ENCODE results near the gene RBBP6.
A peak's percentile ranks its signal among the peaks of the same experiment; 100 is the strongest.
"Not testable (repeated sequence)": the region's sequence is repeated elsewhere in the genome, so short reads cannot be mapped to it uniquely, and the experiment has no call there.

Gene RBBP6

GRCh38 chr16:24539295-24539849 is at the start of gene RBBP6:
TSS of gene RBBP6 (plus strand) at chr16:24539566. CDS start at chr16:24540627, 1,061 bp downstream.
- DNase-seq, result peak; percentile 36 to 98 (median 92)

- no peak for DNase-seq
These were observed 48.5 kb upstream of the RBBP6 start for GRCh38 chr16:24490866-24491265.

GRCh38 chr16:24491731-24492130 is 47.6 kb upstream of the RBBP6 start:
- no peak for DNase-seq

GRCh38 chr16:24493821-24494220 is 45.5 kb upstream of the RBBP6 start:
- peak in 27 of 56 donors; percentile 1 to 71 (median 33) for DNase-seq

GRCh38 chr16:24495207-24495606 is 44.2 kb upstream of the RBBP6 start:
- DNase-seq, result not testable (repeated sequence)

- peak in 2 of 56 donors; percentile 0 to 2 for DNase-seq
These were observed 41.9 kb upstream of the RBBP6 start for GRCh38 chr16:24497440-24497839.

GRCh38 chr16:24499193-24499814 is 40.1 kb upstream of the RBBP6 start:
- DNase-seq, result peak in 38 of 56 donors; percentile 2 to 78 (median 30)

GRCh38 chr16:24504472-24505345 is 34.7 kb upstream of the RBBP6 start:
- peak in 43 of 56 donors; percentile 1 to 72 (median 25) for DNase-seq

- DNase-seq, result no peak
These were observed 33.4 kb upstream of the RBBP6 start for GRCh38 chr16:24505959-24506358.

- no peak for DNase-seq
These were observed 31.3 kb upstream of the RBBP6 start for GRCh38 chr16:24507959-24508480.

- no peak for DNase-seq
These were observed 30.8 kb upstream of the RBBP6 start for GRCh38 chr16:24508614-24509013.

GRCh38 chr16:24509536-24509935 is 29.8 kb upstream of the RBBP6 start:
- DNase-seq, result no peak

GRCh38 chr16:24511174-24511573 is 28.2 kb upstream of the RBBP6 start:
- DNase-seq, result no peak

GRCh38 chr16:24511792-24512191 is 27.6 kb upstream of the RBBP6 start:
- no peak for DNase-seq

- DNase-seq, result no peak
These were observed 25.3 kb upstream of the RBBP6 start for GRCh38 chr16:24514096-24514495.

- no peak for DNase-seq
These were observed 24.2 kb upstream of the RBBP6 start for GRCh38 chr16:24515186-24515585.

GRCh38 chr16:24516900-24517669 is 22.3 kb upstream of the RBBP6 start:
- peak in 51 of 56 donors; percentile 9 to 90 (median 59) for DNase-seq

- no peak for DNase-seq
These were observed 20.9 kb upstream of the RBBP6 start for GRCh38 chr16:24518498-24518897.

- DNase-seq, result no peak
These were observed 18.4 kb upstream of the RBBP6 start for GRCh38 chr16:24520983-24521382.

- no peak for DNase-seq
These were observed 16.6 kb upstream of the RBBP6 start for GRCh38 chr16:24522751-24523150.

GRCh38 chr16:24523569-24523968 is 15.8 kb upstream of the RBBP6 start:
- no peak for DNase-seq
